Left lung (tissue), 10 donors: ENCODE data around the gene LRRC71. TPM values are rescaled to one million over a fixed set of nuclear protein-coding genes. Genes with fewer than 3 reads are reported as not detected.

ENCODE experiments used
- ATAC-seq: fragments of 200-7000 bp; cut with Tn5 transposase; one replicate; pipeline ENCODE4 v1.9.1; 2020; ENCODE audit warnings: moderate library complexity
- DNase-seq, 4 donors: peaks; one replicate each; pipeline ENCODE4 v3.0.0-alpha.2; 2013 to 2020
- H3K27ac ChIP-seq, 2 donors: fragments of 200-600 bp; sonication (generic) in 1 of 2; one replicate each; pipeline versions ENCODE4 v1.5.0 to v1.8.0; 2020 to 2021
- H3K27me3 ChIP-seq, 2 donors: fragments of 200-600 bp; sonication (generic) in 1 of 2; one replicate each; pipeline versions ENCODE4 v1.5.0 to v1.8.0; 2020 to 2021
- H3K36me3 ChIP-seq, 2 donors: fragments of 200-600 bp; sonication (generic) in 1 of 2; one replicate each; pipeline versions ENCODE4 v1.5.0 to v1.8.0; 2020 to 2021
- H3K4me1 ChIP-seq, 2 donors: fragments of 200-600 bp; one replicate each; pipeline ENCODE4 v1.8.0; 2021
- H3K4me3 ChIP-seq, 2 donors: fragments of 200-600 bp; sonication (generic) in 1 of 2; one replicate each; pipeline versions ENCODE4 v1.5.0 to v1.8.0; 2020 to 2021; ENCODE audit warnings: mild to moderate bottlenecking in 1 of 2
- H3K9me3 ChIP-seq, 2 donors: fragments of 200-600 bp; sonication (generic) in 1 of 2; one replicate each; pipeline versions ENCODE4 v1.5.0 to v1.8.0; 2020 to 2021
- CTCF ChIP-seq, 2 donors: fragments of 200-600 bp; sonication (generic) in 1 of 2; IDR thresholded peaks; one replicate each; pipeline versions ENCODE4 v1.5.0 to v1.8.0; 2021; ENCODE audit warnings: antibody characterized with exemption in 2 of 2
- intact Hi-C, 2 donors: fragments of 100-400 bp; cut with DNase I; formaldehyde crosslinking; loops; one replicate each; pipeline versions ENCODE4 v1.11.2 to v1.14.2; 2022
- polyA plus RNA-seq, 6 donors: library from polyadenylated mRNA; unstranded; fragments of 120-200 nt; gene quantifications; one replicate each; pipeline ENCODE4 v1.2.1, GENCODE V29; 2013; ENCODE audit not compliant: insufficient read length in 6 of 6
- total RNA-seq, 2 donors: library from RNA; stranded (reverse); fragmentation: NEBNext Ultra II Directional; extraction: Animal tissue kit (Norgen Biotek cat#: 25700); gene quantifications; one replicate each; pipeline ENCODE4 v1.2.1, GENCODE V29; 2021
- donor health status: DM: no; HTN: yes; CAD: no.
- donor health status: DM: no; HTN: no; CAD: no.

LRRC71 gene
- total and polyA plus RNA-seq, 8 donors: 0.38 to 5.5 (median 3.1) TPM

- Histone ChIP-seq H3K4me3 (no peak overlapping the region), H3K9me3 (no peaks in the 10 kb centered on the region), H3K4me1 (peaks cover 7 to 23% of the 10 kb centered on the region in 2 donors), H3K27me3 (peaks cover 17 to 34% of the 10 kb centered on the region in 2 donors), H3K36me3 (peaks cover 0 to 28% of the 10 kb centered on the region in 2 donors), H3K27ac (no peak overlapping the region)
- intact Hi-C loops: no loop called here
- DNase-seq (no peak), ATAC-seq (no peak)
- no peak for TF ChIP-seq CTCF (IDR thresholded peaks at IDR 0.05)
Observed at GRCh38 chr1:156931974-156932710, 11.7 kb downstream of the LRRC71 start.

GRCh38 chr1:156933136-156933535 is 12.7 kb downstream of the LRRC71 start:
- no peaks in the 10 kb centered on the region for H3K9me3 ChIP-seq
- peaks cover 0 to 37% of the 10 kb centered on the region in 2 donors for H3K36me3 ChIP-seq
- ATAC-seq (no peak), DNase-seq (no peak)
- peaks cover 7 to 24% of the 10 kb centered on the region in 2 donors for H3K27me3 ChIP-seq
- peaks cover 0 to 14% of the 10 kb centered on the region in 2 donors for H3K4me1 ChIP-seq
- no peak for TF ChIP-seq CTCF (IDR thresholded peaks at IDR 0.05)
- no peak overlapping the region for H3K27ac ChIP-seq
- intact Hi-C loops: no loop called here
- no peak overlapping the region for H3K4me3 ChIP-seq

- Histone ChIP-seq H3K4me1 (peaks cover 0 to 14% of the 10 kb centered on the region in 2 donors), H3K4me3 (no peak overlapping the region), H3K27me3 (no peaks in the 10 kb centered on the region), H3K27ac (no peak overlapping the region), H3K9me3 (no peaks in the 10 kb centered on the region), H3K36me3 (peaks cover 0 to 62% of the 10 kb centered on the region in 2 donors)
- intact Hi-C loops: no loop called here
- no peak for TF ChIP-seq CTCF (IDR thresholded peaks at IDR 0.05)
- ATAC-seq: no peak
- DNase-seq: no peak
Observed at GRCh38 chr1:156935505-156936128, 15.2 kb downstream of the LRRC71 start.

GRCh38 chr1:156936191-156936590 is 15.8 kb downstream of the LRRC71 start:
- no peaks in the 10 kb centered on the region for H3K27me3 ChIP-seq
- peaks cover 0 to 10% of the 10 kb centered on the region in 2 donors for H3K4me1 ChIP-seq
- no peaks in the 10 kb centered on the region for H3K9me3 ChIP-seq
- no peak for DNase-seq
- no peak overlapping the region for H3K27ac ChIP-seq
- ATAC-seq: no peak
- peaks cover 0 to 68% of the 10 kb centered on the region in 2 donors for H3K36me3 ChIP-seq
- no peak overlapping the region for H3K4me3 ChIP-seq
- no peak for TF ChIP-seq CTCF (IDR thresholded peaks at IDR 0.05)
- intact Hi-C loops: no loop called here

- intact Hi-C loops: no loop called here
- TF ChIP-seq CTCF (IDR thresholded peaks at IDR 0.05): no peak
- H3K27me3 ChIP-seq: no peaks in the 10 kb centered on the region
- DNase-seq (no peak), ATAC-seq (no peak)
- peaks cover 0 to 4% of the 10 kb centered on the region in 2 donors for H3K4me1 ChIP-seq
- H3K4me3 ChIP-seq: no peak overlapping the region
- H3K27ac ChIP-seq: no peak overlapping the region
- peaks cover 0 to 74% of the 10 kb centered on the region in 2 donors for H3K36me3 ChIP-seq
- no peaks in the 10 kb centered on the region for H3K9me3 ChIP-seq
Observed at GRCh38 chr1:156936721-156937220, 16.3 kb downstream of the LRRC71 start.
